Brain microvascular endothelial cell (primary cell): ENCODE measurements around the gene ANKRD63.

Experiments
- DNase-seq: peaks from one replicate; pipeline ENCODE4 v3.0.0-alpha.2; 2020
- H3K27ac ChIP-seq: fragments of 250-450 bp; sonication (Bioruptor Pico); 2 replicates; pipeline ENCODE4 v1.5.1; 2020; ENCODE audit warnings: mild to moderate bottlenecking, moderate library complexity
- H3K27me3 ChIP-seq: fragments of 250-450 bp; sonication (Bioruptor Pico); replicated peaks from 2 replicates; pipeline ENCODE4 v1.5.1; 2020; ENCODE audit warnings: mild to moderate bottlenecking
- H3K36me3 ChIP-seq: fragments of 250-450 bp; sonication (Bioruptor Pico); replicated peaks from 2 replicates; pipeline ENCODE4 v1.5.1; 2020; ENCODE audit warnings: mild to moderate bottlenecking
- H3K4me3 ChIP-seq: 2 replicates; pipeline ENCODE4 v1.5.1; 2011; ENCODE audit warnings: low read depth, mild to moderate bottlenecking, control low read depth, low read length, moderate library complexity
- in situ Hi-C: cut with HindIII; loops from 2 replicates; pipeline ENCODE4 v1.10.0; 2017; ENCODE audit warnings: low sequenced_read_pairs, low pct_ligation_motif_present
- TF ChIP-seq, protein P1 (sequence below): IDR thresholded peaks from 2 replicates; pipeline ENCODE4 v1.5.1; 2011; ENCODE audit warnings: low read depth, mild to moderate bottlenecking, moderate library complexity, low read length, control low read depth, inconsistent platforms; ENCODE audit errors: missing control alignments

The ANKRD63 gene

GRCh38 chr15:40296561-40297230 is 13.8 kb upstream of the ANKRD63 start:
- Histone ChIP-seq H3K36me3 (no peaks in the 10 kb centered on the region), H3K27me3 (peaks cover 5% of the 10 kb centered on the region), H3K27ac (no peak overlapping the region), H3K4me3 (no peak overlapping the region)
- in situ Hi-C loops: no loop called here
- TF ChIP-seq, protein P1, sequence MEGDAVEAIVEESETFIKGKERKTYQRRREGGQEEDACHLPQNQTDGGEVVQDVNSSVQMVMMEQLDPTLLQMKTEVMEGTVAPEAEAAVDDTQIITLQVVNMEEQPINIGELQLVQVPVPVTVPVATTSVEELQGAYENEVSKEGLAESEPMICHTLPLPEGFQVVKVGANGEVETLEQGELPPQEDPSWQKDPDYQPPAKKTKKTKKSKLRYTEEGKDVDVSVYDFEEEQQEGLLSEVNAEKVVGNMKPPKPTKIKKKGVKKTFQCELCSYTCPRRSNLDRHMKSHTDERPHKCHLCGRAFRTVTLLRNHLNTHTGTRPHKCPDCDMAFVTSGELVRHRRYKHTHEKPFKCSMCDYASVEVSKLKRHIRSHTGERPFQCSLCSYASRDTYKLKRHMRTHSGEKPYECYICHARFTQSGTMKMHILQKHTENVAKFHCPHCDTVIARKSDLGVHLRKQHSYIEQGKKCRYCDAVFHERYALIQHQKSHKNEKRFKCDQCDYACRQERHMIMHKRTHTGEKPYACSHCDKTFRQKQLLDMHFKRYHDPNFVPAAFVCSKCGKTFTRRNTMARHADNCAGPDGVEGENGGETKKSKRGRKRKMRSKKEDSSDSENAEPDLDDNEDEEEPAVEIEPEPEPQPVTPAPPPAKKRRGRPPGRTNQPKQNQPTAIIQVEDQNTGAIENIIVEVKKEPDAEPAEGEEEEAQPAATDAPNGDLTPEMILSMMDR: no peak
- no peak for DNase-seq

GRCh38 chr15:40295877-40296560 is 13.2 kb upstream of the ANKRD63 start:
- in situ Hi-C loops: no loop called here
- Histone ChIP-seq H3K27ac (no peak overlapping the region), H3K4me3 (no peak overlapping the region), H3K36me3 (no peaks in the 10 kb centered on the region), H3K27me3 (peaks cover 8% of the 10 kb centered on the region)
- TF ChIP-seq, protein P1: no peak
- no peak for DNase-seq

DNA sequence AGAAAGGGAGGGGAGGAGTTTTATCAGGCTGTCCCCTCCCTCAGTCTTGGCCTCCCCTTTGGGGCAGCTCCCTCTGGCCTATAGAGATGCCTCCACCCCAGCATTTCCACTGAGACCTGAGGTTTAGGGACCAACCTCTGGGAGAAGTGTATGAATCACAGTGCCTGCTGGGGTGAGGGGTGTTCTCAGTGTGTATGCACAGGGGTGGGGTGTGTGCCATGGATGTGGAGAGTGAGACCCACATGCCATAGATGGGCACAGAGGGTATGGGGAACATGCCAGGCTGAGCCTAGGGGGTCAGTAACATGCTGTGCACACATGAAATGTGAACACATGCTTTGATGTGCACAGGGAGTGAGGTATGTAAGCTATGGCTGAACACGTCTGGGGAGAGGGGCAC is 12.4 kb upstream of the ANKRD63 start:
- in situ Hi-C loops: no loop called here
- DNase-seq: no peak
- peaks cover 8% of the 10 kb centered on the region for H3K27me3 ChIP-seq
- H3K36me3 ChIP-seq: no peaks in the 10 kb centered on the region
- no peak overlapping the region for H3K27ac ChIP-seq
- no peak overlapping the region for H3K4me3 ChIP-seq
- TF ChIP-seq, protein P1: no peak

- Histone ChIP-seq H3K36me3 (no peaks in the 10 kb centered on the region), H3K4me3 (no peak overlapping the region), H3K27me3 (peaks cover 8% of the 10 kb centered on the region), H3K27ac (no peak overlapping the region)
- DNase-seq: no peak
- in situ Hi-C loops: no loop called here
- TF ChIP-seq, protein P1: no peak
Observed at GRCh38 chr15:40293905-40294895, 11.3 kb upstream of the ANKRD63 start.

- no peak for DNase-seq
- Histone ChIP-seq H3K27me3 (peaks cover 8% of the 10 kb centered on the region), H3K36me3 (no peaks in the 10 kb centered on the region), H3K27ac (no peak overlapping the region), H3K4me3 (no peak overlapping the region)
- TF ChIP-seq, protein P1: no peak
- in situ Hi-C loops: no loop called here
Observed at GRCh38 chr15:40293006-40293405, 10.1 kb upstream of the ANKRD63 start.
